Activated naive CD4-positive, alpha-beta T cell treated with anti-CD3 and anti-CD28 coated beads for 36 hours (primary cell): ENCODE measurements around the gene HSPA1A. TPM values are rescaled to one million over a fixed set of nuclear protein-coding genes. Genes with fewer than 3 reads are reported as not detected.
A peak's percentile ranks its signal among the peaks of the same experiment; 100 is the strongest.
"Not testable (repeated sequence)": the region's sequence is repeated elsewhere in the genome, so short reads cannot be mapped to it uniquely, and the experiment has no call there.

Source experiments
- CTCF ChIA-PET: fragments of 350-600 bp; sonication (Branson Sonifier 250); formaldehyde crosslinking; loops from one replicate; lab custom pipeline; 2021; ENCODE audit warnings: antibody characterized with exemption; lab: Charles Lee
- DNase-seq: peaks from one replicate; pipeline ENCODE4 v3.0.0-alpha.2; 2020
- H3K27ac Mint-ChIP-seq: one replicate; pipeline ENCODE4 v1.8.0; 2021; ENCODE audit warnings: mild to moderate bottlenecking, mixed read lengths
- H3K27me3 Mint-ChIP-seq: one replicate; pipeline ENCODE4 v1.8.0; 2021; ENCODE audit warnings: low read depth, mixed read lengths
- H3K36me3 Mint-ChIP-seq: one replicate; pipeline ENCODE4 v1.8.0; 2021; ENCODE audit warnings: low read depth, mixed read lengths
- H3K4me1 Mint-ChIP-seq: one replicate; pipeline ENCODE4 v1.8.0; 2021; ENCODE audit warnings: low read depth, mixed read lengths
- H3K4me3 Mint-ChIP-seq: one replicate; pipeline ENCODE4 v1.8.0; 2021; ENCODE audit warnings: mild to moderate bottlenecking, moderate library complexity, mixed read lengths
- H3K9me3 Mint-ChIP-seq: one replicate; pipeline ENCODE4 v1.8.0; 2021; ENCODE audit warnings: mixed read lengths
- intact Hi-C: fragments of 100-400 bp; cut with micrococcal nuclease; formaldehyde crosslinking; loops from one replicate; pipeline ENCODE4 v1.15.1; 2023
- total RNA-seq, 2 experiments: library from RNA; stranded (reverse); gene quantifications; one replicate each; pipeline ENCODE4 v1.2.3, GENCODE V29; 2021

The HSPA1A gene
- total RNA-seq, 2 experiments from 2014 or later: 19.8 to 23.1 TPM

DNA sequence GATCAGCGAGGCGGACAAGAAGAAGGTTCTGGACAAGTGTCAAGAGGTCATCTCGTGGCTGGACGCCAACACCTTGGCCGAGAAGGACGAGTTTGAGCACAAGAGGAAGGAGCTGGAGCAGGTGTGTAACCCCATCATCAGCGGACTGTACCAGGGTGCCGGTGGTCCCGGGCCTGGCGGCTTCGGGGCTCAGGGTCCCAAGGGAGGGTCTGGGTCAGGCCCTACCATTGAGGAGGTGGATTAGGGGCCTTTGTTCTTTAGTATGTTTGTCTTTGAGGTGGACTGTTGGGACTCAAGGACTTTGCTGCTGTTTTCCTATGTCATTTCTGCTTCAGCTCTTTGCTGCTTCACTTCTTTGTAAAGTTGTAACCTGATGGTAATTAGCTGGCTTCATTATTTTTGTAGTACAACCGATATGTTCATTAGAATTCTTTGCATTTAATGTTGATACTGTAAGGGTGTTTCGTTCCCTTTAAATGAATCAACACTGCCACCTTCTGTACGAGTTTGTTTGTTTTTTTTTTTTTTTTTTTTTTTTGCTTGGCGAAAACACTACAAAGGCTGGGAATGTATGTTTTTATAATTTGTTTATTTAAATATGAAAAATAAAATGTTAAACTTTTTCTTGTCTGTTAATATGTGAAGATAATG is 14.4 kb downstream of the HSPA1A start:
- H3K4me3 Mint-ChIP-seq: peak overlapping the region; percentile 97
- peaks cover 39% of the 10 kb centered on the region for H3K4me1 Mint-ChIP-seq
- H3K27ac Mint-ChIP-seq: peak overlapping the region; percentile 94
- H3K36me3 Mint-ChIP-seq: peaks cover 15% of the 10 kb centered on the region
- CTCF ChIA-PET: interaction anchor here (0.5 to 2.5 kb wide), 12 partner anchors 9 to 237 kb away, joined by 3 to 14 read pairs (median 4); partner anchors contain the start of genes ABHD16A, LSM2 and NCR3
- H3K9me3 Mint-ChIP-seq: no peaks in the 10 kb centered on the region
- intact Hi-C loops: loop anchor here (1.0 to 10.0 kb wide), 7 partner anchors 34 to 1145 kb away; partner anchors contain the start of genes DDAH2, LY6G5C, NELFE and PSMB8
- no peaks in the 10 kb centered on the region for H3K27me3 Mint-ChIP-seq
- no peak for DNase-seq

- intact Hi-C loops: loop anchor here (1.0 to 10.0 kb wide), 6 partner anchors 36 to 1014 kb away; partner anchors contain the start of genes DDAH2, LY6G5C, NELFE and PSMB8
- CTCF ChIA-PET: interaction anchor here (0.6 to 2.5 kb wide), 14 partner anchors 8 to 178 kb away, joined by 3 to 14 read pairs (median 6); partner anchors contain the start of genes BAG6, LSM2, LY6G5C and NEU1
- peaks cover 25% of the 10 kb centered on the region for H3K36me3 Mint-ChIP-seq
- H3K9me3 Mint-ChIP-seq: no peaks in the 10 kb centered on the region
- no peaks in the 10 kb centered on the region for H3K27me3 Mint-ChIP-seq
- peak overlapping the region; percentile 97 for H3K4me3 Mint-ChIP-seq
- H3K4me1 Mint-ChIP-seq: peaks cover 30% of the 10 kb centered on the region
- no peak for DNase-seq
- H3K27ac Mint-ChIP-seq: peak overlapping the region; percentile 94
Observed at GRCh38 chr6:31830886-31831335, 15.6 kb downstream of the HSPA1A start.

GRCh38 chr6:31831350-31832215 is 16.2 kb downstream of the HSPA1A start:
- Mint-ChIP-seq H3K4me1 (peaks cover 27% of the 10 kb centered on the region), H3K4me3 (peak overlapping the region; percentile 97), H3K27ac (peak overlapping the region; percentile 94), H3K36me3 (peaks cover 32% of the 10 kb centered on the region), H3K27me3 (no peaks in the 10 kb centered on the region), H3K9me3 (no peaks in the 10 kb centered on the region)
- DNase-seq: no peak
- CTCF ChIA-PET: interaction anchor here (0.6 to 2.5 kb wide), 14 partner anchors 7 to 179 kb away, joined by 3 to 14 read pairs (median 5); partner anchors contain the start of genes BAG6, LSM2, LY6G5C and NEU1
- intact Hi-C loops: loop anchor here (2.0 to 10.0 kb wide), 3 partner anchors 126 to 1013 kb away; partner anchors contain the start of genes LY6G5C, NELFE, PSMB8 and SKIC2

DNA sequence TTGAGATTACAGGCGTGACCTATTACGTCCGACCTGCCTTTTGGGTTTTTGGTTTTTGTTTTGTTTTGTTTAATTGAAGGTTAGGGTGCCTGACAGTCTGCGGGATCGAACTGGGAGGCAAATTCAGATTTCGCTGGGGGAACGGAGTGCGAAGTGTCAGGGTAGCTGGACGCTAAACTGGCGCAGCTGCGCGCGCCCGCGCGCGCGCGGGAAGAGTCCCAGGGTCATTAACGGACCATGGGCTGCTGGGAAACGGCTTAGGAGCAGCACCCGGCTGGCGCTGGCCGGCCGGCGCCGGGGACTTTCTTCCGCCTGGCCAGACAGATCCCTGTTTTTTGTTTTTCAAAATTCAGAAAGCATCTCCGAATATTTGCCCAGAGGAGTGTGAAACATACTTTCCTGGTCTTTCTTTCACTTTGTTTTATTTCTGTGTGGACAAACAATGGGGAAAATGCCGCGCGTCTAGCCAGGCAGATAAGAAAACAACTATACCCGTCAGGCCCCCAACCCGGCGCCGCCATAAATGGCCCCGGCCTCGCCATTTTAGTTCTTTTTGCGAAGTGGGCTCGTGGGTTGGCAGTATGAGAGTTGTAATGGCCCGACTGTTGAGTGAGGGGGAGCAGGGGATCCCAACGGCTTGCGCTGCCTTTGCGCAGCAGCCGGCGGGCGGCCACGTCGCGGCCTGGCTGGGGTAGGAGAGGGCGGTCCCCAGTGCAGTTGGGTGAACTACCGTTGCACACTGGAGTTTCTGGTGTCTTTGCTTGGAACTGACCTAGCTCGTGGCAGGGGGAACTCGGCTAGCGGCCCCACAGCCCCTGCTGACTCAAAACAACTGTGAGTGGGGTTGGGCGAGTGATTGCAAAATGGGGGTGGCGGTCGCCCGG is 19.3 kb downstream of the HSPA1A start:
- peak; percentile 80 for DNase-seq
- H3K27ac Mint-ChIP-seq: peak overlapping the region; percentile 98
- peaks cover 46% of the 10 kb centered on the region for H3K4me1 Mint-ChIP-seq
- no peaks in the 10 kb centered on the region for H3K9me3 Mint-ChIP-seq
- intact Hi-C loops: loop anchor here (1.0 to 10.0 kb wide), 8 partner anchors 29 to 1010 kb away; partner anchors contain the start of genes EHMT2, NELFE, PRRC2A and PSMB8
- no peaks in the 10 kb centered on the region for H3K27me3 Mint-ChIP-seq
- H3K36me3 Mint-ChIP-seq: peaks cover 60% of the 10 kb centered on the region
- peak overlapping the region; percentile 94 for H3K4me3 Mint-ChIP-seq
- CTCF ChIA-PET: interaction anchor here (0.6 to 1.5 kb wide), 2 partner anchors 94 to 116 kb away, joined by 3 to 6 read pairs; partner anchors contain the start of gene MSH5

- H3K27me3 Mint-ChIP-seq: no peaks in the 10 kb centered on the region
- peaks cover 62% of the 10 kb centered on the region for H3K36me3 Mint-ChIP-seq
- H3K9me3 Mint-ChIP-seq: no peaks in the 10 kb centered on the region
- intact Hi-C loops: loop anchor here (10.0 kb wide), 1 partner anchor 1009 kb away; the partner anchor contains the start of gene PSMB8
- CTCF ChIA-PET: interaction anchor here (0.7 to 1.3 kb wide), 3 partner anchors 46 to 98 kb away, joined by 3 to 4 read pairs (median 3); no protein-coding TSS in a partner anchor
- H3K4me1 Mint-ChIP-seq: peaks cover 41% of the 10 kb centered on the region
- peak overlapping the region; percentile 94 for H3K4me3 Mint-ChIP-seq
- no peak for DNase-seq
- peak overlapping the region; percentile 98 for H3K27ac Mint-ChIP-seq
Observed at GRCh38 chr6:31836047-31836473, 20.7 kb downstream of the HSPA1A start.

- intact Hi-C loops: loop anchor here (10.0 kb wide), 1 partner anchor 1008 kb away; the partner anchor contains the start of gene PSMB8
- Mint-ChIP-seq H3K36me3 (peaks cover 63% of the 10 kb centered on the region), H3K9me3 (no peaks in the 10 kb centered on the region)
Observed at GRCh38 chr6:31836474-31837368, 21.4 kb downstream of the HSPA1A start.

GRCh38 chr6:31837369-31838113 is 22.2 kb downstream of the HSPA1A start:
- Mint-ChIP-seq H3K27ac (peak overlapping the region; percentile 98), H3K4me1 (peaks cover 32% of the 10 kb centered on the region), H3K36me3 (peaks cover 66% of the 10 kb centered on the region), H3K4me3 (peak overlapping the region; percentile 94), H3K27me3 (no peaks in the 10 kb centered on the region), H3K9me3 (no peaks in the 10 kb centered on the region)
- no peak for DNase-seq
- intact Hi-C loops: loop anchor here (10.0 kb wide), 1 partner anchor 1007 kb away; the partner anchor contains the start of gene PSMB8
- CTCF ChIA-PET: interaction anchor here (0.8 to 2.8 kb wide), 3 partner anchors 7 to 114 kb away, joined by 4 to 8 read pairs (median 5); no protein-coding TSS in a partner anchor

More at GRCh38 chr6:31836474-31837368, 21.4 kb downstream of the HSPA1A start:
- DNase-seq: no peak
- CTCF ChIA-PET: interaction anchor here (0.7 to 1.3 kb wide), 3 partner anchors 46 to 98 kb away, joined by 3 to 4 read pairs (median 3); no protein-coding TSS in a partner anchor
- H3K4me3 Mint-ChIP-seq: peak overlapping the region; percentile 94
- H3K27me3 Mint-ChIP-seq: no peaks in the 10 kb centered on the region
- H3K27ac Mint-ChIP-seq: peak overlapping the region; percentile 98
- H3K4me1 Mint-ChIP-seq: peaks cover 36% of the 10 kb centered on the region

GRCh38 chr6:31838114-31838553 is 22.8 kb downstream of the HSPA1A start:
- DNase-seq, H3K9me3 Mint-ChIP-seq, H3K27me3 Mint-ChIP-seq: not testable (repeated sequence)
- Mint-ChIP-seq H3K36me3 (peaks cover 66% of the 10 kb centered on the region), H3K27ac (peak overlapping the region; percentile 98), H3K4me1 (peaks cover 29% of the 10 kb centered on the region), H3K4me3 (peak overlapping the region; percentile 94)
- CTCF ChIA-PET: interaction anchor here (0.8 to 2.8 kb wide), 4 partner anchors 7 to 113 kb away, joined by 4 to 8 read pairs (median 4); partner anchors contain the start of gene HSPA1B
- intact Hi-C loops: loop anchor here (10.0 kb wide), 1 partner anchor 1007 kb away; the partner anchor contains the start of gene PSMB8

- Mint-ChIP-seq H3K27me3 (no peaks in the 10 kb centered on the region), H3K4me1 (peaks cover 27% of the 10 kb centered on the region), H3K9me3 (no peaks in the 10 kb centered on the region), H3K27ac (no peak overlapping the region), H3K36me3 (peaks cover 66% of the 10 kb centered on the region), H3K4me3 (peak overlapping the region; percentile 29)
- CTCF ChIA-PET: interaction anchor here (0.5 to 2.8 kb wide), 7 partner anchors 8 to 113 kb away, joined by 3 to 8 read pairs (median 4); partner anchors contain the start of gene HSPA1B
- intact Hi-C loops: loop anchor here (10.0 kb wide), 1 partner anchor 1006 kb away; the partner anchor contains the start of gene PSMB8
- no peak for DNase-seq
Observed at GRCh38 chr6:31838968-31839367, 23.6 kb downstream of the HSPA1A start.
